IPS-18c (cell line): ENCODE data around the gene ZMYND11.

Experiments used
- H3K4me3 ChIP-seq: 2 replicates; pipeline ENCODE4 v1.7.0; 2013; ENCODE audit warnings: low read depth, mild to moderate bottlenecking, low read length, moderate library complexity; ENCODE audit not compliant: insufficient read depth
- H3K9me3 ChIP-seq: one replicate; pipeline ENCODE4 v1.6.1; 2013; ENCODE audit warnings: mild to moderate bottlenecking, low read length, moderate library complexity; ENCODE audit not compliant: control insufficient read depth, insufficient read depth

The ZMYND11 gene

DNA sequence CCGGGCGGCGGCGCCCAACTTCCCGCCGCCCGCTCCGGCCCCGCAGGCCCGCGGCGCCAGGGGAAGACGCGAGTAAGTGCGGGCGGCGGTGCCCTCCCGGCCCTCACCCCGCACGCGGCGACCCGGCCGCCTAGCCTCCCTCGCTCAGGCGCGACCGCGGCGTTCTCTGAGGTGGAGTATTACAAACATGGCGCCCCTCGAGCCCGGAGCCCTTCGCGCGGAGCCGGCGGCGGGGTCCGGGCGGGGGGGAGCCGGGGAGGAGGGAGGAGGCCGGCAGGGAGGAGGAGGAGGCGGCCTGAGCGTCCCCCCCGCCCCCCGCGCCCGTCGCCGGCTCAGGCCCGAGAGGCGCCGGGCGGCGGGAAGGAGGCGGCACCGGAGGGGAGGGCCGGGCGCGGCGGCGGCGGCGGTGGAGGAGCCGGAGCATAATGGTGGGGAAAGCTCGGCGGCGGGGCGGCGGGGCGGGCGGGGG, at the start of gene ZMYND11:
ZMYND11 (plus strand) TSS at position 324 of the 469 bp plus-strand sequence. CDS start 44,558 bp downstream, outside the sequence.
- Histone ChIP-seq H3K4me3 (peak within 1 kb of the TSS; percentile 92), H3K9me3 (no peaks in the 10 kb centered on the region)

DNA sequence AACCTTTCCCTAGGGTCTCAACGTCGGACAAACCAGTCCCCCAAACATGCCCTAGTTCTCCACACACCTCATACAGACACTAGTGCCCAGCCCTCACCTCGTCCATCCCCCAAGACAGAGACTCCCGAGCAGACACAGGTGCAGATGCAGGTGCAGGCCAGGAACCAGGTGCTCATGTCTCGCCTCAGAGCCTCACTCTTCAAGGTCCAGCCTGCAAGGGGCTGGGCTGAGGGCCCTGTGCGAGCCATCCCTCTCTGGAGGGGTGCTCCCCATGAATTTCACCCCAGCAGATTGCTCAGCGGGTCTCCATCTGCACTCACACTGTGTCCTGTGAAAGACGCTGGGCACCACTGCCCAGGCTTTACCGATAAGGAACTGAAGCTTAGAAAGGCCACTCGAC, 49.2 kb upstream of the ZMYND11 start:
- H3K4me3 ChIP-seq = no peak overlapping the region
- no peaks in the 10 kb centered on the region for H3K9me3 ChIP-seq

DNA sequence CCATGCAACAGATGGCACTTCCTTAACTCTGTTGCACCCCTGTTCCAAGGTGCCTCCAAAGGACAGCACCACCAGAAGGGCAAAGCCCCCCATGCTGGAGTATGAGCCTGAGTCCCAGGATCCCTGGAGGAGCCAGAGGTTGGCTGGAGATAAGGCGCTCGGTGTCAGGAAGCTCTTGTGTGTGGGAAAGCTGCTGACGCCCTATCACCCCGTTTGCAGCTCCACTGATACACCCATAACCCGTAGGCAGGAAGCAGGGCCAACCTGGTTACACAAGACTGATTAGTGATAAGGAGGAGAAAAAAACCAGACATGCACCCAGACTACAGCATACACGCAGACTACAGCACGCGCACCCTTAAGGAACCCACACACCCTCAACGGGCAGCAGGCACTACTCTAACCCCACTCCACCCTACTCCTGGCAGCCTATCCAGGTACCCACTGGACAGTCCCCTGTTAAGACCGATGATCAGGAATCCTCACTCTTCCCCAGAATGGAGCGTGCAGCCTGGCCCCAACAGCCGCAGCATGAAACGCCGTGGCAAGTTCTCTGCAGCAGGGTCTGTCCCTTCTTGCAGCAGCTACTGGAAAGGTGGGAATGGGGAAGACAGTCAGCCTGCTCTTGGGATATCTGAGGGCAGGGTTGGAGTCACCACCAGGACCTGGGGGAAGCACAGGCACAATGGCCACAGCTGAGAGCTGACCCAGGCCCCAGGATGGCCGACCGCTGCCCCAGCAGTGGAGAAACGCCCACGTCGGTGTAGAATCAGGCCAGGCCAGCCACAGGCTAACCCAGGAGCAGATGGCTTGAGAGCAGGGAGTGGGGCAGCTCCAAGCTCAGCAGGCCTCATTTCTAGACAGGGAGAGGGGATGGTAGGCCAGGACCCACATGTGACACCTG, 47.8 kb upstream of the ZMYND11 start:
- H3K9me3 ChIP-seq = no peaks in the 10 kb centered on the region
- H3K4me3 ChIP-seq = no peak overlapping the region

DNA sequence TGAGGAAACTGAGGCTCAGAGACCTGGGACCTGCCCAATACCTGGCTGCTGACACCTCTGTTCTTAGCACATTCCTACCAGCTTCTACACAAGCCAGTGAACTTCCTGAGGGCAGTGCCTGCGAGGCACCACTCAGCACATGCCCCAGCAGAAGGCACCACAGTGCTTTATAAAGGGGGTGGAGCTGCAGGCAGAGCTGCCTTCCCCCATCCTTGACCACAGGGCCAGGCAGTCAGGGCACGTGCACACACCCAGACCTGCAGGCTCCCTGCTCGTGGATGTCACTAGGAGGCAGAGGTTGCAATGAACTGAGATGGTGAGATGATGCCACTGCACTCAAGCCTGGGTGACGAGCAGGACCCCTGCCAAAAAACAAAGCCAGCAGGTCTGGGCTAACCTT, 47.0 kb upstream of the ZMYND11 start:
- Histone ChIP-seq H3K4me3 (no peak overlapping the region), H3K9me3 (no peaks in the 10 kb centered on the region)

DNA sequence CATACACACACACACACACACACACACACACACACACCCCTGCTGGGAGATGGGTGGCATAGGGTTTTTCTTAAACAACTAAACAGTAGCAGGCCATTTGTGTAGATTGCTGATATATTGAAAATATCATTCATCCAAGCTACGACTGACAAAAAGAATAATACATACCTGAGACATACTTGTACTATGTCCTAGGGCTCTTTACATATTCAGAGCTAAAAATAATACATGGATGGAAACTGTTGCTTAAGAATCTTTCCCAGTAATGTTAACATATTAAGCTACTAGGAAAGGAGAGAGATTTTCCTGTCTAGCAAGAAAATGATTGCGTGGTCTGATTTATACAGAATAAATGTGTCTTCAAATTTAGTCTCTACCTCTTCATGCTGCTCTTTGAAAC, 46.0 kb upstream of the ZMYND11 start:
- Histone ChIP-seq H3K9me3 (no peaks in the 10 kb centered on the region), H3K4me3 (no peak overlapping the region)

DNA sequence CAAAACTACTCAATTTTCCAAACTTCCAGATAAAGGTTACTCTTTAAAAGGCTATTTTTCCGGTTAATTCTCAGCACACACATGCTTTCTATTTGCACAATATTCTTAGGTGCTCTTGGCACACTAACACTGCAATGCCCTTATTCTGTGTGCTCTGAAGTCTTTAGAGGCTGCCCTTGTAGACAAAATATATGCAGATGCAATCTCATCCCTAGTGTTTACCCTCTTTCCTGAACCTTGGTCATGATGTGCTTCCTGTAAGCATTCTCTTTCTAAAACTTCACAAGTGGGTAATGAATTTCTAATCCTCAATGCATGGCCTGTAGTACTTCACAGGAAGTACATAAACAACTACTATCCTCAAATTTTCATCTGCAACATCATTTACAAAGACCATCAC, 45.1 kb upstream of the ZMYND11 start:
- H3K4me3 ChIP-seq = no peak overlapping the region
- peaks cover 4% of the 10 kb centered on the region for H3K9me3 ChIP-seq

DNA sequence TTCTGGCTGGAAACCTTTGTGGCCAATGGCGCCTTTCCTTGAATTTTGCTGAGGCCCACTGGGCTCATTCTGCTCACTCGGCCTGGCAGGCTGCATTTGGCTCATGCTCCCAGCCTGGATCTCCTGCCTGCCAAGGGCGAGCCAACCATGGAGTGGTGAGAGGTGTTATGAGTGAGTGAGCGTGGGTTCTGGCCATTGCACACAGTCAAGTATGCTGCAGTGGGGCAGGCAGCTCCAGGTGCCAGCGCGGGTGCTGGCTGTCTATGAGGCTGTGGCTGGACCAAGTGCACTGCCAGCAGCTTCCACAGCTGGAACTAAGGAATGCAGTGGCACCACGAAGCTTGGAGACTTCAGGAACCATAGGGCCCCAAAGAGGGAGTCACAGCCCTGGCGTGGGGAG, 43.9 kb upstream of the ZMYND11 start:
- H3K4me3 ChIP-seq = no peak overlapping the region
- peaks cover 7% of the 10 kb centered on the region for H3K9me3 ChIP-seq

DNA sequence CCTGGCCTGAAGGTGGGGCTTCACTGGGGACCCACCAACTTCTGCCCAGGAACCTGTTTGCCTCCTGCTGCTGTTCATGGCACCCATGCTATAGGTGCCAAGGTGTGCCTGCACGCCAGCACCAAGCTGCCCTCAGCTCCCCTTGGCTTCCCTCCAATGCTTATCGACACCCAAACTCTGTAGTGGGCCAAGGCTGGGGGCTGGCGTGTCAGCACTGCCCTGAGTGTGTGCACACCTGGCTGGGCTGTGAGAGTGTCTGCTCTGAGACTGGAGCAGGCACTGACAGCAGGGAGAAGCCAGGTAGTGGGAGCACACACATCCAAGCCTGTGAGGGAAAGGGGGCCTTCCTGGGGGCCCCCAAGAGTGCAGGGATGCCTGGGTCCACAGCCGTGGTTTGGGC, 43.1 kb upstream of the ZMYND11 start:
- H3K9me3 ChIP-seq = peaks cover 9% of the 10 kb centered on the region
- H3K4me3 ChIP-seq = no peak overlapping the region

DNA sequence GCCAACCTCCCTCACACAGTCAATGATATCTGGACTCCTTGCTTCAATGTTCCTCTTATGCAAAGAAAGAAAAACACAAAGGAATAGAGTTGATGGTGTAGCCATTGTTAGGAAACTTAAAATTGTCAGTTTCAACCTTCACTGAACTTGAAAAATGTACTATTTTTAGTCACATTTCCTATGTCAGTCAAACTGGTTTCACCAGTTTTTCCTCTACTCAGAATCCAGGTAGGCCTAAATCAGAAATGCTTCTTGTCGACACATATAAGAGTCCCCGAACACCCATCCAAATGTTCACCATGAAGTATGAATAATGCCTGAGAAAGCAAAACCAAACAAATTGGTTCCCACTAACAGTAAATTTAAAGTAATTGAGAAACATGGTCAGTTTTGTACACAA, 42.4 kb upstream of the ZMYND11 start:
- Histone ChIP-seq H3K4me3 (no peak overlapping the region), H3K9me3 (peaks cover 9% of the 10 kb centered on the region)

DNA sequence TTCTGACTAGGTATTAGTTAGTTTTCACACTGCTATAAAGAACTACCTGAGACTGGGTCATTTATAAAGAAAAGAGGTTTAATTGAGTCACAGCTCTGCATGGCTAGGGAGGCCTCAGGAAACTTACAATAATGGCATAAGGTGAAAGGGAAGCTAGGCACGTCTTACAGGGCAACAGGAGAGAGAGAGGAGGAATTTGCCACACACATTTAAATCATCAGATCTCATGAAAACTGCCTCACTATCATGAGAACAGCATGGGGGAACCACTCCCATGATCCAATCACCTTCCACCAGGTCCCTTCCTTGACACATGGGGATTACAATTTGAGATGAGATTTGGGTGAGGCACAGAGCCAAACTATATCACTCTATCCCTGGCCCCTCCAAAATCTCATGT, 40.6 kb upstream of the ZMYND11 start:
- no peak overlapping the region for H3K4me3 ChIP-seq
- peaks cover 9% of the 10 kb centered on the region for H3K9me3 ChIP-seq

DNA sequence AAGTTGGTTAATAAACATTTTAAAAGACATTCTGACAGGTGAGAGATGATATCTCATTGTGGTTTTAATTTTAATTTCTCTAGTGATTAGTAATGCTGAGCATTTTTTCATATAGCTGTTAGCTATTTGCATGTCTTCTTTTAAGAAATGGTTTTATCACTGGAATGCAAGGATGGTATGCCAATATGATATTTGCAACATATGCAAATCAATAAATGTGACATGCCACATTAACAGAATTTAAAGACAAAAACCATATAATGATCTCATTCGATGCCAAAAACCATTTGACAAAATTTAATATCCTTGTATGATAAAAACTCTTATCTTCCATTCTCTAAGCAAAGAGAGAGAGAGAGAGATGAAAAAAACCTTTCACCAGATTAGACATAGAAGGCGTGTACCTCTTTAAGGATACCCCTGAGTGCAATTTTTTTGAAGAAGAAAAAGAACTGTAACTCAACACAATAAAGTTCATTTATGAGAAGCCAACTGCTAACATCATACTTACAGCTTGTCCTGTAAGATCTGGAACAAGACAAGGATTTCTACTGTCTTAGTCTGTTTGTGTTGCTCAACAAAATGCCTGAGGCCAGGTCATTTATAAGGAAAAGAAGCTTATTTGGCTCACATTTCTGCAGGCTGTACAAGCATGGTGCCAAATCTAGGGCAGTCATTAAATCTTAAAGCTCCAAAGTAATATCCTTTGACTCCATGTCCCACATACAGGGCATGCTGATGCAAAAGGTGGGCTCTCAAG, 39.7 kb upstream of the ZMYND11 start:
- Histone ChIP-seq H3K4me3 (no peak overlapping the region), H3K9me3 (peaks cover 9% of the 10 kb centered on the region)

DNA sequence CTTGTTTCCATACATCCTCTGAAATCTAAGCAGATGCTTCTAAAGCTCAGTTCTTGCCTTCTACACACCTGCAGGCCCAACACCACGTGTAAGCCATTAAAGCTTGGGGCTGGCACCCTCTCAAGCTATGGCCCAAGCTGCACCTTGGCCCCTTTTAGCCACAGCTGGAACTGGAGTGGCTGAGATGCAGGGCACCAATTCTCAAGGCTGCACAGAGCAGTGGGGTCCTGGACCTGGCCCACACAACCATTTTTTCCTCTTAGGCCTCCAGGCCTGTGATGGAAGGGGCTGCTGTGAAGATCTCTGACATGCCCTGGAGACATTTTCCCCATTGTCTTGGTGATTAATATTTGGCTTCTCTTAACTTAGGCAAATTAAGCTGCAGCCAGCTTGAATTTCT, 38.8 kb upstream of the ZMYND11 start:
- no peak overlapping the region; the same call in 1 of the 2 replicates for H3K4me3 ChIP-seq

DNA sequence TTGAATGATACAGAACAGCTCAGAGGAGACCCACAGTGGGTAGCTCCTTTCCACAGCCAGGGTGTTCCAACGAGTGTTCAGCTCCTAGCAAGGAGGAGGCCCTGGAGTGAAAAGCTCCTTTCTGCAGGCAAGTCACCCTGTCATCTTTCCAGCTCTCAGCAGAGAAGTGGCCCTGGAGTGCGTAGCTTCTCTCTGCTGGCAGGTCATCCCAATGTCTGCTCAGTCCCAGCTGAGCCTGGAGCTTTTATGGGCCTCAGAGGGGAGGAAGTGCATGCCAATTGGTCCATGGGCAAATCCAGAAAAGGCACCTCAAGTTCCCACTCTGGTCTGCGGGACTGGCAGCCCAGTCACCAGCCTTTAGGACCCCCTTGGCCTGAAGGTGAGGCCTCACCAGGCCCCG, 30.8 kb upstream of the ZMYND11 start:
- H3K9me3 ChIP-seq = peaks cover 3% of the 10 kb centered on the region

More for the DNA sequence above, 38.8 kb upstream of the ZMYND11 start:
- H3K9me3 ChIP-seq = peaks cover 9% of the 10 kb centered on the region

DNA sequence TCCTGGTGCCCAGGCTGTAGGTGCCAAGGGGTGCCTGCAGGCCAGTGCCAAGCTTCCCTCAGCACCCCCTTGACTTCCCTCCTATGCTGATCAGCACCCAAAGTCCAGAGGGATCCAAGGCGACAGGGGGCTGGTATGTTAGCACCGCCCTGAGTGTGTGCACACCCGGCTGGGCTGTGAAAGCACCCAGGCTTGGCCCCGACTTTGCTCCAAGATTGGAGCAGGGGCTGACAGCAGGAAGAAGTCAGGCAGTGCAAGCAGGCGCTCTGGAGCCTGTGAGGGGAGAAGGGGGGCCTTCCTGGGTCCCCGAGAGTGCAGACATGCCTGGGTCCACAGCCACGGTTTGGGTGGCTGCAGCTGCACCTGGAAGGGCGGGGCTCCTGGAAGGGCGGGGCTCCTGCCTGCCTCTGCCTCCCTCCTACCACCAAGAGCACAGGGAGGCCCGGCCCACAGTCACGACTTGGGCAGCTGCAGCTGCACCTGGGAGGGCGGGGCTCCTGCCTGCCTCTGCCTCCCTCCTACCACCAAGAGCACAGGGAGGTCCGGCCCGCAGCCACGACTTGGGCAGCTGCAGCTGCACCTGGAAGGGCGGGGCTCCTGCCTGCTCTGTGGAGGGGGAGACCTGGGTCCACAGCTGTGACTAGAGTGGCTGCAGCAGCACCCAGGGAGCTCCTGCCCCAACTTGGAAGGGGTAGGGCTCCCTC, 30.2 kb upstream of the ZMYND11 start:
- Histone ChIP-seq H3K4me3 (no peak overlapping the region), H3K9me3 (peaks cover 3% of the 10 kb centered on the region)

More for the DNA sequence above, 30.8 kb upstream of the ZMYND11 start:
- H3K4me3 ChIP-seq = no peak overlapping the region

DNA sequence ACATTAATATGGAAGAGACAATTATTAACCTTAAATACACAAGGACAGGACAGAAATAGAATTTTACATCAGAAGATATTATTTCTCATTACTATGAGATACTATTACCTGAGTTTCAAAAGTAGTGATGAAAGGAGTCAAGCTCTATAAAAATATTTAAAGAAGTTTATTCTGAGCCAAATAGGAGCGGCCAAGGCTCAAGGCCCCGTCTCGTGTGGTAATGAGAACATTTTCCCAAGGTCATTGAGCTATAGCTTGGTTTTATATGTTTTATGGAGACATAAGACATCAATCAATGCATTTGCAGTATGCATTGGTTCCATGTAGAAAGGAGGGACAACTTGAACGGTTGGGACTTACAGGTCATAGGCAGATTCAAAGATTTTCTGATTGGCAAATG, 29.4 kb upstream of the ZMYND11 start:
- Histone ChIP-seq H3K9me3 (peaks cover 3% of the 10 kb centered on the region), H3K4me3 (no peak overlapping the region)

DNA sequence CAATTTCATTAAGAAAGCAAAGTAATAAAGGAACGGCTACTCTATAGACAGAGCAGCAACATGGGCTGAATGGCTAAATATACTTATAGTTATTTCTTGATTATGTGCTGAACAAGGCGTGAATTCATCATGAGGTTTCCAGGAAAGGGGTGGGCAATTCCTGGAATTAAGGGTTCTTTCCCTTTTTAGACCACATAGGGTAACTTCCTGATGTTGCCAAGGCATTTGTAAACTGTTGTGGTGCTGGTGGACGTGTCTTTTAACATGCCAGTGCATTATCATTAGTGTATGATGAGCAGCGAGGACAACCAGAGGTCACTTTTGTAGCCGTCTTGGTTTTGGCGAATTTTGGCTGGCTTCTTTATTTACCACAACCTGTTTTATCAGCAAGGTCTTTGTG, 28.5 kb upstream of the ZMYND11 start:
- Histone ChIP-seq H3K9me3 (peaks cover 3% of the 10 kb centered on the region), H3K4me3 (no peak overlapping the region)

DNA sequence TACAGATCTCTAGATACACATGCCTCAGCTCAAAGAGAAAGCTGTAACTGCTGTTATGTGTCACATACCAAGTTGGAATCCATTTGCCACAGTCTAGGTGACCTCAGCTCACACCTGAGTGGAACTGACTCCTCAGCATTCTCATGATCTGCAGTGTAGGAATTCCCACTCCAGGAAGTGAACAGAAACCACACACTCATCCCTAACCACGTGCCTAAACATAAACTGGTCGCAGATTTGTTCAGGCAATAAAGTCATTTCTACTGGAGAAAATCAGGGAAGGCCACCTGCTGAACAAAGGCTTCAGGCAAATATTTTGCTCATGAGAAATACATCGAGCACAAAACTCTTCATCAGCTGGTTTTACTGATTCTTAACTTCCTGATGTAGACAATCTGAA, 23.0 kb upstream of the ZMYND11 start:
- Histone ChIP-seq H3K9me3 (no peaks in the 10 kb centered on the region), H3K4me3 (no peak overlapping the region)
